H1 (cell line): ENCODE measurements around the gene ZNF423. TPM values are rescaled to one million over a fixed set of nuclear protein-coding genes. Genes with fewer than 3 reads are reported as not detected.
A peak's percentile ranks its signal among the peaks of the same experiment; 100 is the strongest.

Experiments
- CTCF ChIA-PET: fragments of 300-600 bp; sonication (Branson Sonifier 250); formaldehyde crosslinking; loops from one replicate; lab custom pipeline; 2021; ENCODE audit not compliant: partially characterized antibody; lab: Charles Lee
- POLR2A ChIA-PET: fragments of 300-600 bp; sonication (Branson Sonifier 250); formaldehyde crosslinking; loops from one replicate; lab custom pipeline; 2021; ENCODE audit warnings: inconsistent platforms; ENCODE audit not compliant: partially characterized antibody; lab: Charles Lee
- DNase-seq, 2 experiments: peaks; one replicate each; pipeline versions ENCODE4 v3.0.0 to v3.0.0-alpha.2; 2010 to 2022; ENCODE audit warnings: low spot score in 2 of 2, low read depth in 1 of 2, mixed read lengths in 1 of 2
- FAIRE-seq: peaks from 2 replicates; lab custom pipeline; 2011; peaks lifted over from hg19 to GRCh38; lab: Jason Lieb, UNC
- H2AFZ ChIP-seq: 2 replicates; pipeline ENCODE4 v1.8.1; 2012; ENCODE audit warnings: low read length, inconsistent platforms
- H2AK5ac ChIP-seq: 2 replicates; pipeline ENCODE4 v1.6.1; 2013; ENCODE audit warnings: low read depth, low read length
- H2BK120ac ChIP-seq: replicated peaks from 2 replicates; pipeline ENCODE3; 2013; ENCODE audit warnings: low read depth, low read length, inconsistent platforms
- H2BK12ac ChIP-seq: 2 replicates; pipeline ENCODE4 v1.6.1; 2013; ENCODE audit warnings: low read depth, low read length
- H2BK15ac ChIP-seq: 2 replicates; pipeline ENCODE4 v1.6.1; 2013; ENCODE audit warnings: low read length
- H2BK20ac ChIP-seq: 2 replicates; pipeline ENCODE4 v1.6.1; 2013; ENCODE audit warnings: low read length
- H2BK5ac ChIP-seq: 2 replicates; pipeline ENCODE4 v1.6.1; 2013; ENCODE audit warnings: low read depth, low read length
- H3K14ac ChIP-seq: 2 replicates; pipeline ENCODE4 v1.6.1; 2013; ENCODE audit warnings: inconsistent platforms; ENCODE audit not compliant: insufficient read length
- H3K18ac ChIP-seq: 2 replicates; pipeline ENCODE4 v1.6.1; 2013; ENCODE audit warnings: low read length; ENCODE audit errors: extremely low read depth
- H3K23ac ChIP-seq: 2 replicates; pipeline ENCODE4 v1.6.1; 2013; ENCODE audit warnings: inconsistent platforms; ENCODE audit not compliant: insufficient read length
- H3K23me2 ChIP-seq: 2 replicates; pipeline ENCODE4 v1.6.1; 2013; ENCODE audit warnings: low read depth, low read length
- H3K27ac ChIP-seq: 2 replicates; pipeline ENCODE4 v1.6.1; 2011; ENCODE audit warnings: low read depth, low read length, inconsistent platforms
- H3K27me3 ChIP-seq, 4 experiments: replicated peaks in 1 of 4; 1 replicate in 1 of 4; 2 replicates in 3 of 4; pipeline versions ENCODE4 v1.6.1 to v1.8.1; 2011 to 2013; ENCODE audit warnings: low read length in 3 of 4, mild to moderate bottlenecking in 3 of 4, inconsistent platforms in 2 of 4, mixed read lengths in 2 of 4, moderate library complexity in 1 of 4; ENCODE audit not compliant: control insufficient read depth in 3 of 4, insufficient read depth in 3 of 4; ENCODE audit errors: extremely low read depth in 1 of 4
- H3K36me3 ChIP-seq, 4 experiments: 2 replicates each; pipeline versions ENCODE4 v1.6.1 to v1.8.1; 2011 to 2013; ENCODE audit warnings: mild to moderate bottlenecking in 4 of 4, low read length in 3 of 4, moderate library complexity in 2 of 4, control low read depth in 1 of 4, inconsistent platforms in 1 of 4; ENCODE audit not compliant: insufficient read depth in 4 of 4, control insufficient read depth in 2 of 4
- H3K4ac ChIP-seq: replicated peaks from 2 replicates; pipeline ENCODE3; 2013; ENCODE audit warnings: low read length, low read depth, mixed read lengths, inconsistent platforms; ENCODE audit not compliant: insufficient read length
- H3K4me1 ChIP-seq, 4 experiments: replicated peaks in 1 of 4; 1 replicate in 1 of 4; 2 replicates in 3 of 4; pipeline versions ENCODE4 v1.6.1 to v1.8.1; 2011 to 2013; ENCODE audit warnings: low read length in 3 of 4, inconsistent platforms in 2 of 4, mixed read lengths in 1 of 4; ENCODE audit not compliant: insufficient read depth in 4 of 4, control insufficient read depth in 3 of 4
- H3K4me2 ChIP-seq, 2 experiments: 2 replicates each; pipeline versions ENCODE4 v1.6.1 to v1.8.1; 2011 to 2013; ENCODE audit warnings: low read depth in 2 of 2, low read length in 2 of 2, control low read depth in 1 of 2, inconsistent platforms in 1 of 2, mild to moderate bottlenecking in 1 of 2; ENCODE audit not compliant: insufficient read depth in 1 of 2
- H3K4me3 ChIP-seq, 4 experiments: fragments of 200-600, 300-600 bp in 1 of 4; sonication (generic), shearing (Covaris generic), sonication (Bioruptor Twin) in 1 of 4; 2 replicates each; pipeline versions ENCODE4 v1.5.1 to v1.8.1; 2011 to 2016; ENCODE audit warnings: low read length in 4 of 4, low read depth in 3 of 4, control low read depth in 2 of 4, inconsistent platforms in 2 of 4, mild to moderate bottlenecking in 2 of 4, mixed read lengths in 1 of 4, moderate library complexity in 1 of 4; ENCODE audit not compliant: insufficient read depth in 2 of 4; ENCODE audit errors: extremely low read depth in 1 of 4
- H3K56ac ChIP-seq: replicated peaks from 2 replicates; pipeline ENCODE3; 2013; ENCODE audit warnings: low read depth, mild to moderate bottlenecking, mixed read lengths, low read length, inconsistent platforms; ENCODE audit not compliant: insufficient read length
- H3K79me1 ChIP-seq: 2 replicates; pipeline ENCODE4 v1.6.1; 2013; ENCODE audit warnings: low read depth, low read length, control low read depth
- H3K79me2 ChIP-seq, 2 experiments: 2 replicates each; pipeline versions ENCODE4 v1.6.1 to v1.8.1; 2012 to 2013; ENCODE audit warnings: low read length in 2 of 2, mild to moderate bottlenecking in 2 of 2, inconsistent platforms in 1 of 2; ENCODE audit not compliant: insufficient read depth in 2 of 2, control insufficient read depth in 1 of 2
- H3K9ac ChIP-seq, 4 experiments: replicated peaks in 1 of 4; 1 replicate in 1 of 4; 2 replicates in 3 of 4; pipeline versions ENCODE4 v1.6.1 to v1.8.1; 2011 to 2013; ENCODE audit warnings: low read depth in 3 of 4, low read length in 3 of 4, control low read depth in 2 of 4, mild to moderate bottlenecking in 2 of 4, moderate library complexity in 2 of 4, inconsistent platforms in 1 of 4; ENCODE audit errors: extremely low read depth in 1 of 4
- H3K9me3 ChIP-seq, 2 experiments: 2 replicates each; pipeline versions ENCODE4 v1.6.1 to v1.8.1; 2012 to 2013; ENCODE audit warnings: mild to moderate bottlenecking in 2 of 2, moderate library complexity in 2 of 2, control low read depth in 1 of 2, inconsistent platforms in 1 of 2, low read depth in 1 of 2, low read length in 1 of 2, mixed read lengths in 1 of 2; ENCODE audit not compliant: insufficient read depth in 2 of 2
- H4K20me1 ChIP-seq, 2 experiments: replicated peaks in 1 of 2; 2 replicates each; pipeline versions ENCODE3 to v1.8.1; 2011 to 2013; ENCODE audit warnings: inconsistent platforms in 2 of 2, low read length in 2 of 2, mild to moderate bottlenecking in 1 of 2; ENCODE audit not compliant: insufficient read depth in 2 of 2, control insufficient read depth in 1 of 2
- H4K5ac ChIP-seq: 2 replicates; pipeline ENCODE4 v1.6.1; 2013; ENCODE audit warnings: low read length, low read depth, mixed read lengths, inconsistent platforms; ENCODE audit not compliant: insufficient read length
- H4K8ac ChIP-seq: 2 replicates; pipeline ENCODE4 v1.8.0; 2013; ENCODE audit warnings: mild to moderate bottlenecking, moderate library complexity, low read length, inconsistent platforms; ENCODE audit not compliant: insufficient read depth; ENCODE audit errors: extremely low read depth
- H4K91ac ChIP-seq: replicated peaks from 2 replicates; pipeline ENCODE3; 2013; ENCODE audit warnings: low read length, mixed read lengths, inconsistent platforms; ENCODE audit not compliant: insufficient read length
- ASH2L ChIP-seq: fragments of 200-600, 300-600 bp; sonication (generic); IDR thresholded peaks from one replicate; pipeline ENCODE4 v1.7.1; 2017; ENCODE audit warnings: low read length
- CHD1 ChIP-seq: IDR thresholded peaks from 2 replicates; pipeline ENCODE4 v1.6.1; 2012; ENCODE audit warnings: low read depth, low read length, improper control_type of control experiment
- USF2 ChIP-seq: IDR thresholded peaks from 2 replicates; pipeline ENCODE4 v1.6.1; 2011; ENCODE audit warnings: low read length, improper control_type of control experiment
- polyA plus RNA-seq, 7 experiments: library from polyadenylated mRNA; depleted of rRNA in 3 of 7; stranded (reverse) in 5 of 7; unstranded in 2 of 7; fragments of >200 nt in 5 of 7; fragments of 200-250 nt in 2 of 7; gene quantifications; 1 replicate in 5 of 7; 2 replicates in 1 of 7; 4 replicates in 1 of 7; pipeline versions ENCODE4 v1.2.1 to v1.2.3, GENCODE V29; 2011 to 2013; ENCODE audit warnings: missing spikeins in 2 of 7, mixed read lengths in 2 of 7
- total RNA-seq: library from RNA; stranded (reverse); fragmentation: NEBNext Ultra II Directional; extraction: Animal tissue kit (Norgen Biotek cat#: 25700); gene quantifications from 2 replicates; pipeline ENCODE4 v1.2.1, GENCODE V29; 2021

ZNF423 gene
- total and polyA plus RNA-seq, 2 of the 8 experiments (the other 6 are each of a cell fraction or from before 2014, with no cell fraction given) = 38.2 to 52.3 TPM

- Histone ChIP-seq H2AK5ac (no peak overlapping the region), H3K9me3 (no peaks in the 10 kb centered on the region), H3K23me2 (0 out of 2 replicates have a peak, but pooled peaks cover 2% of the 10 kb centered on the region), H2BK5ac (no peak overlapping the region), H2BK20ac (no peak overlapping the region), H4K91ac (no peak overlapping the region), H3K27me3 (no peaks in the 10 kb centered on the region; a peak in 2 of 7 replicates), H3K18ac (no peak overlapping the region), H2BK120ac (no peak overlapping the region), H4K8ac (no peak overlapping the region), H3K56ac (no peak overlapping the region), H3K4ac (no peak overlapping the region), H3K4me1 (peaks cover 0 to 2% (median 0%) of the 10 kb centered on the region in 4 experiments; a peak in 3 of 7 replicates), H3K9ac (no peak overlapping the region), H2BK12ac (no peak overlapping the region), H3K79me2 (no peaks in the 10 kb centered on the region), H3K79me1 (no peaks in the 10 kb centered on the region), H3K14ac (no peak overlapping the region), H3K23ac (no peak overlapping the region), H4K5ac (no peak overlapping the region), H2BK15ac (no peak overlapping the region), H4K20me1 (no peaks in the 10 kb centered on the region), H3K27ac (no peak overlapping the region), H2AFZ (no peak overlapping the region), H3K36me3 (no peaks in the 10 kb centered on the region), H3K4me3 (no peak overlapping the region), H3K4me2 (no peak overlapping the region)
- no peak for FAIRE-seq
- no peak for DNase-seq
- ChIA-PET CTCF (interaction anchor here (0.9 to 1.0 kb wide), 2 partner anchors 20 to 71 kb away, joined by 4 to 5 read pairs; no protein-coding TSS in a partner anchor), POLR2A (no interaction called here)
- TF ChIP-seq CHD1 (no peak), ASH2L (no peak), USF2 (peak; percentile 36; the same call in 1 of the 2 replicates)
Measured at GRCh38 chr16:49485663-49486062, 370.2 kb downstream of the ZNF423 start.
